Loucy (cell line): ENCODE results near the gene DMWD.

Experiments used
- H2AFZ ChIP-seq: fragments of 200-600 bp; sonication (generic); 2 replicates; pipeline ENCODE4 v1.6.0; 2016; ENCODE audit warnings: antibody characterized with exemption, mild to moderate bottlenecking, low read length, moderate library complexity
- H3F3A ChIP-seq: fragments of 200-600 bp; 2 replicates; pipeline ENCODE4 v1.6.0; 2016; ENCODE audit warnings: antibody characterized with exemption, low read depth, mild to moderate bottlenecking
- H3K27me3 ChIP-seq: fragments of 200-600 bp; sonication (generic); 2 replicates; pipeline ENCODE4 v1.6.1; 2014; ENCODE audit warnings: low read length, mild to moderate bottlenecking; ENCODE audit not compliant: insufficient read depth, poor library complexity, severe bottlenecking
- H3K36me3 ChIP-seq: fragments of 200-600 bp; sonication (generic); 2 replicates; pipeline ENCODE4 v1.6.1; 2016; ENCODE audit warnings: low read length; ENCODE audit not compliant: insufficient read depth
- H3K4me1 ChIP-seq: fragments of 200-600 bp; sonication (generic); 2 replicates; pipeline ENCODE4 v1.5.1; 2014; ENCODE audit warnings: low read length, mild to moderate bottlenecking; ENCODE audit not compliant: insufficient read depth, poor library complexity, severe bottlenecking
- H3K4me2 ChIP-seq: fragments of 200-600 bp; sonication (generic); 2 replicates; pipeline ENCODE4 v1.6.0; 2014; ENCODE audit warnings: antibody characterized with exemption, low read length, low read depth, mild to moderate bottlenecking; ENCODE audit not compliant: poor library complexity, severe bottlenecking
- H3K4me3 ChIP-seq: fragments of 200-600 bp; sonication (generic); 2 replicates; pipeline ENCODE4 v1.5.1; 2014; ENCODE audit warnings: low read length, mild to moderate bottlenecking, mixed read lengths; ENCODE audit not compliant: poor library complexity, severe bottlenecking
- H3K79me2 ChIP-seq: fragments of 200-600 bp; sonication (generic); 2 replicates; pipeline ENCODE4 v1.6.1; 2014; ENCODE audit warnings: low read length; ENCODE audit not compliant: insufficient read depth
- H3K9ac ChIP-seq: fragments of 200-600 bp; sonication (generic); 2 replicates; pipeline ENCODE4 v1.6.0; 2014; ENCODE audit warnings: mild to moderate bottlenecking, low read depth, low read length, moderate library complexity; ENCODE audit not compliant: poor library complexity, severe bottlenecking
- H3K9me2 ChIP-seq: fragments of 200-600 bp; sonication (generic); replicated peaks from 2 replicates; pipeline ENCODE4 v1.6.1; 2016; ENCODE audit warnings: low read depth, low read length, mixed read lengths
- H3K9me3 ChIP-seq: fragments of 200-600 bp; sonication (generic); 2 replicates; pipeline ENCODE4 v1.6.1; 2014; ENCODE audit warnings: mild to moderate bottlenecking, antibody characterized with exemption, low read length, low read depth; ENCODE audit not compliant: insufficient read depth
- H4K20me1 ChIP-seq: fragments of 200-600 bp; sonication (generic); 2 replicates; pipeline ENCODE4 v1.6.0; 2014; ENCODE audit warnings: antibody characterized with exemption, low read length, mild to moderate bottlenecking; ENCODE audit not compliant: insufficient read depth, poor library complexity, severe bottlenecking
- EZH2phosphoT487 ChIP-seq: fragments of 200-600 bp; IDR thresholded peaks from 2 replicates; pipeline ENCODE4 v1.6.1; 2018; ENCODE audit warnings: antibody characterized with exemption, mild to moderate bottlenecking, moderate library complexity, borderline replicate concordance
- TF ChIP-seq, protein P1 (sequence below): fragments of 200-600 bp; sonication (generic); conservative IDR thresholded peaks from 2 replicates; pipeline ENCODE4 v1.5.1; 2014; ENCODE audit warnings: mild to moderate bottlenecking, antibody characterized with exemption, low read length

DMWD gene

DNA sequence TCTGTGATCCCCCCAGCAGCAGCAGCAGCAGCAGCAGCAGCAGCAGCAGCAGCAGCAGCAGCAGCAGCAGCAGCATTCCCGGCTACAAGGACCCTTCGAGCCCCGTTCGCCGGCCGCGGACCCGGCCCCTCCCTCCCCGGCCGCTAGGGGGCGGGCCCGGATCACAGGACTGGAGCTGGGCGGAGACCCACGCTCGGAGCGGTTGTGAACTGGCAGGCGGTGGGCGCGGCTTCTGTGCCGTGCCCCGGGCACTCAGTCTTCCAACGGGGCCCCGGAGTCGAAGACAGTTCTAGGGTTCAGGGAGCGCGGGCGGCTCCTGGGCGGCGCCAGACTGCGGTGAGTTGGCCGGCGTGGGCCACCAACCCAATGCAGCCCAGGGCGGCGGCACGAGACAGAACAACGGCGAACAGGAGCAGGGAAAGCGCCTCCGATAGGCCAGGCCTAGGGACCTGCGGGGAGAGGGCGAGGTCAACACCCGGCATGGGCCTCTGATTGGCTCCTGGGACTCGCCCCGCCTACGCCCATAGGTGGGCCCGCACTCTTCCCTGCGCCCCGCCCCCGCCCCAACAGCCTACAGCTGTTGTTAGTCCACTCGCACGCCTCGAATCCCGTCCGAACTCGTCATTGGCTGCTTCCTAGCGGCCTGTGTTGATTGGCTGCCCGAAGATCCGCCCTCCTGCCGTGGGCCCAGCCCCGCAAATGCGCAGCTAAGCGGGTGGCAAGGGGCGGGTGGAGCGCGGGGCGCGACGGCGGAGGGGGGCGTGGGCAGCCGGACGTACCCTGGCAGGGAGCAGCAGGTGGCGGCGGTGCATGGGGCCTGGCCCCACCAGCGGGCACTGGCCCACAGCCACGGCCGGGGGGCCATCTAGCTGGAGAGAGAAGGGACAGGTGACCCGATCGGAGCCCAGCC is 22.2 kb downstream of the DMWD start:
- Histone ChIP-seq H3K36me3 (no peaks in the 10 kb centered on the region), H4K20me1 (no peaks in the 10 kb centered on the region), H3F3A (no peaks in the 10 kb centered on the region), H3K79me2 (peaks cover 9% of the 10 kb centered on the region), H3K9me3 (no peaks in the 10 kb centered on the region), H3K4me2 (peak overlapping the region; percentile 98), H3K4me1 (peaks cover 5% of the 10 kb centered on the region), H3K9me2 (no peaks in the 10 kb centered on the region), H3K4me3 (peak overlapping the region; percentile 85), H3K9ac (peak overlapping the region; percentile 79), H2AFZ (peak overlapping the region; percentile 71), H3K27me3 (no peaks in the 10 kb centered on the region)
- no peak for TF ChIP-seq EZH2phosphoT487
- TF ChIP-seq, protein P1, sequence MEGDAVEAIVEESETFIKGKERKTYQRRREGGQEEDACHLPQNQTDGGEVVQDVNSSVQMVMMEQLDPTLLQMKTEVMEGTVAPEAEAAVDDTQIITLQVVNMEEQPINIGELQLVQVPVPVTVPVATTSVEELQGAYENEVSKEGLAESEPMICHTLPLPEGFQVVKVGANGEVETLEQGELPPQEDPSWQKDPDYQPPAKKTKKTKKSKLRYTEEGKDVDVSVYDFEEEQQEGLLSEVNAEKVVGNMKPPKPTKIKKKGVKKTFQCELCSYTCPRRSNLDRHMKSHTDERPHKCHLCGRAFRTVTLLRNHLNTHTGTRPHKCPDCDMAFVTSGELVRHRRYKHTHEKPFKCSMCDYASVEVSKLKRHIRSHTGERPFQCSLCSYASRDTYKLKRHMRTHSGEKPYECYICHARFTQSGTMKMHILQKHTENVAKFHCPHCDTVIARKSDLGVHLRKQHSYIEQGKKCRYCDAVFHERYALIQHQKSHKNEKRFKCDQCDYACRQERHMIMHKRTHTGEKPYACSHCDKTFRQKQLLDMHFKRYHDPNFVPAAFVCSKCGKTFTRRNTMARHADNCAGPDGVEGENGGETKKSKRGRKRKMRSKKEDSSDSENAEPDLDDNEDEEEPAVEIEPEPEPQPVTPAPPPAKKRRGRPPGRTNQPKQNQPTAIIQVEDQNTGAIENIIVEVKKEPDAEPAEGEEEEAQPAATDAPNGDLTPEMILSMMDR: peak; percentile 81

DNA sequence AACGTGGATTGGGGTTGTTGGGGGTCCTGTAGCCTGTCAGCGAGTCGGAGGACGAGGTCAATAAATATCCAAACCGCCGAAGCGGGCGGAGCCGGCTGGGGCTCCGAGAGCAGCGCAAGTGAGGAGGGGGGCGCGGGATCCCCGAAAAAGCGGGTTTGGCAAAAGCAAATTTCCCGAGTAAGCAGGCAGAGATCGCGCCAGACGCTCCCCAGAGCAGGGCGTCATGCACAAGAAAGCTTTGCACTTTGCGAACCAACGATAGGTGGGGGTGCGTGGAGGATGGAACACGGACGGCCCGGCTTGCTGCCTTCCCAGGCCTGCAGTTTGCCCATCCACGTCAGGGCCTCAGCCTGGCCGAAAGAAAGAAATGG is 22.8 kb downstream of the DMWD start:
- Histone ChIP-seq H3F3A (no peaks in the 10 kb centered on the region), H3K9me3 (no peaks in the 10 kb centered on the region), H2AFZ (peak overlapping the region; percentile 71), H3K4me3 (peak overlapping the region; percentile 85), H3K9ac (peak overlapping the region; percentile 79), H3K27me3 (no peaks in the 10 kb centered on the region), H3K4me1 (peaks cover 5% of the 10 kb centered on the region), H3K79me2 (peaks cover 9% of the 10 kb centered on the region), H3K9me2 (no peaks in the 10 kb centered on the region), H4K20me1 (no peaks in the 10 kb centered on the region), H3K36me3 (no peaks in the 10 kb centered on the region), H3K4me2 (peak overlapping the region; percentile 98)
- no peak for TF ChIP-seq EZH2phosphoT487
- TF ChIP-seq, protein P1: no peak

DNA sequence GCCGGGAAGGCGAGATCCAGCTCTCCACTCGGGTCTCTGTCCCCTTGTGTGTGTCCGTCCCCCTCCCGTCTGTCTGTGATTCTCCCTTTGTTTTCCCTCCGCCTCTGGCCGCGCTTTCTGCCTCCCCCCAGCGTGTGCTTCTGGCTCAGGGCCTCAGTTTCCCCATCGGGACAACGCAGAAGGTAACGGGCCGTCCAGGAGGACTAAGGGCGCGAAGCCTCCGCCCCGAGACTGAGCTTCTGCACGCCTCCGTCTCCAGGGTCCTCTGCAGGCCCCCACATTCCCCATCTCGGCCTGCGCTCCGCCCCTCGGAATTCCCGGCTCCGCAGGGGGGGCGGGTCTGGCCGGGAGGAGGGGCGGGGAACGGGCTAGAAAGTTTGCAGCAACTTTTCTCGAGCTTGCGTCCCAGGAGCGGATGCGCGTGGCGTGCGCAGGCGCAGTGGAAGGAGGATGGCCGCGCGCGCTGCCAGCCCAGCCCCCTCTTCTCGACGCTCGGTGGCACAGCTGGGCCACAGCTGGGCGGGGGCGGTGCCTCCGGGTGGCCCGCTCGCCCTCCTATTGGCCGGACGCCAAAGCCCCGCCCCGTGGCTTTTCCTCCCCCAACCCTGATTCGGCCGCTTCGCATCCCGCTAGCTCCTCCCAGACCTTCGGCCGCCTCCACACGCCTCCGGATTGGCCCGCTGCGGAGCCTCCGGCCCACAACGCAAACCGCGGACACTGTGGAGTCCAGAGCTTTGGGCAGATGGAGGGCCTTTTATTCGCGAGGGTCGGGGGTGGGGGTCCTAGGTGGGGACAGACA is 23.5 kb downstream of the DMWD start, which contains the start of gene SIX5:
Gene SIX5 (minus strand): TSS at position 269 of the 799 bp plus-strand sequence. CDS start 408 bp downstream, outside the sequence.
- Histone ChIP-seq H3K4me2 (peak within 1 kb of the TSS; percentile 98), H2AFZ (peak within 1 kb of the TSS; percentile 79), H3K79me2 (peaks cover 9% of the 10 kb centered on the region), H3K9ac (peak within 1 kb of the TSS; percentile 89), H3K9me2 (no peaks in the 10 kb centered on the region), H4K20me1 (no peaks in the 10 kb centered on the region), H3F3A (no peaks in the 10 kb centered on the region), H3K4me3 (peak within 1 kb of the TSS; percentile 85), H3K36me3 (no peaks in the 10 kb centered on the region), H3K27me3 (no peaks in the 10 kb centered on the region), H3K4me1 (peaks cover 8% of the 10 kb centered on the region), H3K9me3 (no peaks in the 10 kb centered on the region)
- TF ChIP-seq EZH2phosphoT487: no peak
- TF ChIP-seq, protein P1: no peak
